Thoracic aorta (tissue), 2 donors: Measurements from ENCODE around the gene TCF21. TPM values are rescaled to one million over a fixed set of nuclear protein-coding genes. Genes with fewer than 3 reads are reported as not detected.

Experiments
- total RNA-seq, 2 donors: library from RNA; depleted of rRNA; stranded (reverse); fragments of >200 nt; gene quantifications; one replicate each; pipeline versions ENCODE4 v1.1.0 to v1.2.3, GENCODE V29; 2016

TCF21 gene
- total RNA-seq, 2 donors from 2014 or later = 0.28 TPM; not detected in 1

Other genes with a start within 250 kb of the TCF21 start
- gene TBPL1, start 64.1 kb downstream of the TCF21 start, total RNA-seq = 1 to 10 TPM; 6.1 to 8.5 TPM
- gene SLC2A12, start 163.5 kb downstream of the TCF21 start, total RNA-seq = 10 to 100 TPM in 1 of 2 donors, 1 to 10 TPM in 1; 3.2 to 12.9 TPM